CD4-positive, alpha-beta T cell treated with Interferon gamma for 1 hour (primary cell): ENCODE data around the gene LRRC73.
"Not testable (repeated sequence)": the region's sequence is repeated elsewhere in the genome, so short reads cannot be mapped to it uniquely, and the experiment has no call there.

Source experiments
- DNase-seq: peaks from one replicate; pipeline ENCODE4 v3.0.0-alpha.2; 2020

The LRRC73 gene

DNA sequence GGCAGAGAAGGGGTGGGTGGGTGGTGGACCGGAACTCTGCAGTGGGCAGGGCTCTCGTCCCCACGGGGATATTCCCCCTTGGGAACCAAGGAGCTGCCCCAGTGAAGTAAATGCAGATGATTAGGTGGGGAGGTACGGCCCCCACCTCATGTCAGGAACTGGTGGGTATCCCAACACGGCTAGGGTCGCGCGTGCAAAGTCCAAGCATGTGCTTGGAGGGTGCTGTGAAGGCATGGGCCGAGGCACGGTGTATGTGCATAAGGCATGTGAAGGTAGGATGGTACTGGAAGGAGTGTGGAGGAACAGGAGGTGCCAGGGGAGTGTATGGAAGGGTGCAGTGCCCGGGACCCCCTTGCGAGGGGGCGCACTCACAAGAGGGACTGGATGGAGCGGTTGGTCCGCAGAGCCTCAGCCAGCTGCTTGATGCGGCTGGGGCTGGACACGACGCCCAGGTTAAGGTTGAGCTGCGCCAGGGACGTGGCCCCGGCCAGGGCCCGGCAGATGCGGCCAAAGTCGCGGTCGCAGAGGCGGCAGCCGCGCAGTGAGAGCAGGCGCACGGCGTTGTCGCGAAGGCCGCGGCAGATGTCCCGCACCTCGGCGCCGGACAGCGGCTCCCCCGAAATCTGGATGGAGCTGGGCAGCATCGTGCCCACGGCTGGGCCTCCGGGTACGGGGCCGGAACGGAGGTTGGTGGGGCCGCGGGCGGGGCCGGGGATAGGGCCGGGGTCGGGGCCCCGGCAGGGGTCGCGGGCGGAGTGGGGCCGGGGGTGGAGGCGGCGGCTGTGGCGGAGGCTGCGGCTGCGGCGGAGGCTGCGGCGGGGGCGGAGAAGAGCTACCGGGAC lies 783 bp downstream of the LRRC73 start:
- DNase-seq = no peak

GRCh38 chr6:43508481-43509141 lies 1.5 kb downstream of the LRRC73 start:
- DNase-seq = no peak

DNA sequence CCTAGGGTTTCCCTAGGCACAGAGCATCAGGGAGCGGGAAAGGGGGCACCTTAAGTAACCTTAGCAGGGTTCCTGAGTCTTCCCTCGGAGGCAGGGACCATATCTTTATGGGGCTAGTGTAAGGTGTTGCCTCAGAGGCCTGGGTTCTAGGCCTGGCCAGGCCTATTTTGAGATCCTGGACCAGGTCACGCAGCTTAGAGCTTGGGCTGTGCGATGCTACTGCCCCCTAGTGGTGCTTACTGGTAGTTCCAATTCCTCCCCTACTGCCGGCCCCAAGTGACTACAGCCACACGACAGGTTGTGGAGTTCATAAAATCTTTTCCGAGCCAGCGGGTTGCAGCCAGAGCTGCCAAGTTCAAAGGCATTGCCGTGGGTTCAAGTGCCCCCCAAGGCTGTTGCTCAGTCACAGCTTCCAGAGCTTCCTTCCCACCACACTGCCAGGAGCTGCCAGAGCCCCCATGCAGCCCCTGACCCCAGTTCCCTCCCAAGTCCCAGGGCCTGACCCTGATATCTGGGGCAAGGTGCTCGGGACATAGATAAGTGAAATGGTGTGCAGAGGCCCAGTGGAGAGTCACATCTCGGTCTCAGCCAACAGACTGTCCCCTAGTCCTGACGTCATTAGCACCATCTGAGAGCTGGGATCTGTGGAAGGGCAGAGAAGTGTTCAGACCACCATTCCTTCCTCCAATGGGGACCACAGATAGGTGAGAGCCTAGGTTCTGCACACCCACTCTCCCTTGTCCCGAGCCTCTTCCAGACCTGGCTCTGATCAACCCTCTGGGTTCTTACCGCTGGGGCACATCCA lies 3.3 kb downstream of the LRRC73 start:
- peak; percentile 75 for DNase-seq

DNA sequence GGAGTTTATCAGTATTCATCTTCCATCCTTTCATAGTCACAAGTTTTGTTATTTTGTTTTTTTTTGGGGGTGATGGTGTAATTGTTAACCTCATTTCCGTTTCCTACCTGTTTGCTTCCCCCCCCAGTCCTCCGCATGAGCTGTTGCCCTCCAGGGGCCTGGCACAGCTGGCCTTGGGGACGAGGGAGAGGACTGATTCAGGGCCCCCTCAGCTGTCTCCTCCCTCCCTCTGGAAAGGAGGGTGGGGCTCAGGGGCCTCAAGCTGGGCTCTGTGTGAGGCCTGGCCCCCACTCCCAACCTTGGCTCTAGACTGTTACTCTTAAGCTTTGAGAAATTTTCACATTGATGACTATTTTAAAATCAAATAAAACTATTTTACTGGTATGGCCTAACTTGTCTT lies 4.0 kb downstream of the LRRC73 start:
- no peak for DNase-seq

GRCh38 chr6:43505718-43506117 lies 4.4 kb downstream of the LRRC73 start:
- no peak for DNase-seq

DNA sequence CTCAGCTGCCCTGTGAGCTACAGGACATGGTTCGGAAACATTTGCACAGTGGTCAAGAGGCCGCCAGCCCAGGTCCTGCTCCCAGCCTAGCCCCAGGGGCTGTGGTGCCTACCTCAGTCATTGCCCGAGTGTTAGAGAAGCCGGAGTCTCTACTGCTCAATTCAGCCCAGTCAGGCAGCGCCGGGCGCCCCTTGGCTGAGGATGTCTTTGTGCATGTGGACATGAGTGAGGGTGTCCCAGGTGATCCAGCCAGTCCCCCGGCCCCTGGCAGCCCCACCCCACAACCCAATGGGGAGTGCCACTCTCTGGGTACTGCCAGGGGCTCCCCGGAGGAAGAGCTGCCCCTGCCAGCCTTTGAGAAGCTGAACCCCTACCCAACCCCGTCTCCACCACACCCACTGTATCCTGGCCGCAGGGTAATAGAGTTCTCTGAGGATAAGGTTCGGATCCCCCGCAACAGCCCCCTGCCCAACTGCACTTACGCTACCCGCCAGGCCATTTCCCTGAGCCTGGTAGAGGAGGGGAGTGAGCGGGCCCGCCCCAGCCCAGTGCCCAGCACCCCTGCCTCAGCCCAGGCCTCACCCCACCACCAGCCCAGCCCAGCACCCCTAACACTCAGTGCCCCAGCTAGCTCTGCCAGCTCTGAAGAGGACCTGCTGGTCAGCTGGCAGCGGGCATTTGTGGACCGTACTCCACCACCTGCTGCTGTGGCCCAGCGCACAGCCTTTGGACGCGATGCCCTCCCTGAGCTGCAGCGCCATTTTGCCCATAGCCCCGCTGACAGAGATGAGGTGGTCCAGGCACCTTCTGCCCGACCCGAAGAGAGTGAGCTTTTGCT lies 5.2 kb downstream of the LRRC73 start:
- no peak for DNase-seq

GRCh38 chr6:43503443-43503842 lies 6.7 kb downstream of the LRRC73 start:
- no peak for DNase-seq

- no peak for DNase-seq
Observed at GRCh38 chr6:43502666-43503065, 7.5 kb downstream of the LRRC73 start.

DNA sequence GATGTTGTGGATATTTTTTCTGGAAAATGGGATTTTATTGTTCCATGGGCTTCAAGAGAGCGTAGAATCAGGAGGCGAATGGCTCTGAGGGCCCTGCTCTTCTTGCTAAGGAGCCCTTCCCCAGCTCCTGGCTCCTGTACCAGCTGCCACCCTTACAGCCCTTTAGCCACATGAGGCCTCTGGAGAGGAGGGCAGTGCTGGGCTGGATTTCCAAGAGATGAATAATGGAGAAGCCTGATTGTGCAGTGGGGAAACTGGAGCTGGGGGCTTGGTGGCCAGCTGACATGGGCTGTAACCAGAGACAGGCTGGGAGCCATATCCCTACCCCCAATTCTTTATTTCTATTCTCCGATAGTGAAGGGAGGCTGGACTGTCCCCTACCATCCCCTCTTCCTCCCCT lies 9.2 kb downstream of the LRRC73 start:
- DNase-seq = no peak

- DNase-seq = no peak
Observed at GRCh38 chr6:43499028-43499815, 10.9 kb downstream of the LRRC73 start.

DNA sequence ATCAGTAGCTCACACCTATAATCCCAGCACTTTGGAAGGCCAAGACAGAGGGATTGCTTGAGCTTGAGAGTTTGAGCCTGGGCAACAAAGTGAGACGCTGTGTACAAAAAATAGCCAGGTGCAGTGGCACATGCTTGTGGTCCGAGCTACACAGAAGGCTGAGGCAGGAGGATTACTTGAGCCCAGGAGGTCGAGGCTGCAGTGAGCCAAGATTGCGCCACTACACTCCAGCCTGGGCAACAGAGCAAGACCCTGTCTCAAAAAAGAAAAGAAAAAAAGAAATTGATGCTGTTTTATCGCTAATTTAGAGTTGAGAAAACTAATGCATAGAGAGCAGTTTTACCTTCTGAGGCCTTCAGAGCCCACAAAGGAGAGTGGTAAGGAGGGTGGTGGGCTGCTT lies 11.9 kb downstream of the LRRC73 start:
- not testable (repeated sequence) for DNase-seq

DNA sequence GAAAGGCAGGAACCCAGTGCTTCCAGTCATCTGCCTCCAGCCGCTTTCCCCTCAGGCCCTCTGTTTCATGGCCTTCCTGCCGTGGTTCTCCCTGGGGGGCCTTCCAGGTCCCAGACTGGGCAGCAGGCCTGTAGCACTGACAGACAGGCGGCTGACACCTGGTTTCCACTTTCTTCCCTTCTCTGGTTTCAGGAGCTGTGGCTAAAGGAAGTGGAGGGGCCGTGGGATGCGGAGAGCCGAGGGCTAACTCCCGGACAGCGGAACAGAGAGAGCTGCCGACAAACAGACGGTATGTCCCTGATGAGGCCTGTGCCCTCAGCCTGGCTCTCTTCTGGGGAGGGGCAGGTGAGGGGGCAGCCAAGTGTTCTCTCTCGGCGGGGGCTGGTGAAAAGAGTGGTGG lies 12.5 kb downstream of the LRRC73 start:
- no peak for DNase-seq

GRCh38 chr6:43497129-43497396 lies 13.1 kb downstream of the LRRC73 start:
- no peak for DNase-seq

- DNase-seq = no peak
Observed at GRCh38 chr6:43496370-43497128, 13.6 kb downstream of the LRRC73 start.

- peak; percentile 9 for DNase-seq
Observed at GRCh38 chr6:43495409-43495941, 14.7 kb downstream of the LRRC73 start.

DNA sequence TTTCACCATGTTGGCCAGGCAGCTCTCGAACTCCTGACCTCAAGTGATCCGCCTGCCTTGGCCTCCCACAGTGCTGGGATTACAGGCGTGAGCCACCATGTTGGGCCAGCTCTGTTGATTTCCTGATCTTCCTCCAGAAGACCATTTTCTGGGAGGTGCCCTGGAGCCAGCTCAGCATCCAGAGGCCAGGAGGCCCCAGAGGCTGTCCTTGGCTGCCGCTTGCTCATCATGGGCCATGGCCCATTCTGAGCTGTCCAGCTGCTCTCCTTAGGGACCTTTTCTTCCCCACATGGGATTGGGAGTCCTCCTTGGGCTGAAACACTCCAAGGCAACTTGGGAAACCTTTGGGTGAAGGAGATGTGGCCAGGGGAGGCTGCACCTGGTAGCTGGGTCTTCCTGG lies 15.4 kb downstream of the LRRC73 start:
- DNase-seq = no peak

DNA sequence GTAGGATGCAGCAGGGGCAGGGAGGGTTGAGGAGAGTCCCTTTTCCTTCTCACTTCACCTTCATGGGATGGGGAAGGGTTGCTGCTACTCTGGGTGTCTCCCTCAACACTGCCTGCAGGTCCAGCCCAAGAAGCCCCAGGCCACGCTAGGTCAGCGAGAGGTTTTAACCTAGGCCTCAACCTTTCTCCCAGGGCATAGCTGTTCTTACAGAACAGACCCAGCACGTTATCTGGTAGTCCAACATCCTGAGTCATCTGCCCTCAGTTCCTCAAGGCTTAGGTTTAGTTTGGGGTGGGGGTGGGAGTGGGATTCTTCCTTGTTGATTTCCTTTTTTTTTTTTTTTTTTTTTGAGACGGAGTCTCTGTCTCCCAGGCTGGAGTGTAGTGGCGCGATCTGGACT lies 15.8 kb downstream of the LRRC73 start:
- DNase-seq = no peak

GRCh38 chr6:43493833-43494232 lies 16.3 kb downstream of the LRRC73 start:
- no peak for DNase-seq

- DNase-seq = no peak
Observed at GRCh38 chr6:43493230-43493629, 16.9 kb downstream of the LRRC73 start.

GRCh38 chr6:43492673-43493072 lies 17.5 kb downstream of the LRRC73 start:
- DNase-seq = no peak
